HG02938 (cell line): Measurements from ENCODE around the gene PLEKHA6.

ENCODE experiments used
- ATAC-seq: cut with Tn5 transposase; IDR thresholded peaks from one replicate; pipeline ENCODE4 v1.9.1; 2021; ENCODE audit warnings: mild to moderate bottlenecking, moderate library complexity; ENCODE audit not compliant: unreplicated experiment

PLEKHA6 gene

DNA sequence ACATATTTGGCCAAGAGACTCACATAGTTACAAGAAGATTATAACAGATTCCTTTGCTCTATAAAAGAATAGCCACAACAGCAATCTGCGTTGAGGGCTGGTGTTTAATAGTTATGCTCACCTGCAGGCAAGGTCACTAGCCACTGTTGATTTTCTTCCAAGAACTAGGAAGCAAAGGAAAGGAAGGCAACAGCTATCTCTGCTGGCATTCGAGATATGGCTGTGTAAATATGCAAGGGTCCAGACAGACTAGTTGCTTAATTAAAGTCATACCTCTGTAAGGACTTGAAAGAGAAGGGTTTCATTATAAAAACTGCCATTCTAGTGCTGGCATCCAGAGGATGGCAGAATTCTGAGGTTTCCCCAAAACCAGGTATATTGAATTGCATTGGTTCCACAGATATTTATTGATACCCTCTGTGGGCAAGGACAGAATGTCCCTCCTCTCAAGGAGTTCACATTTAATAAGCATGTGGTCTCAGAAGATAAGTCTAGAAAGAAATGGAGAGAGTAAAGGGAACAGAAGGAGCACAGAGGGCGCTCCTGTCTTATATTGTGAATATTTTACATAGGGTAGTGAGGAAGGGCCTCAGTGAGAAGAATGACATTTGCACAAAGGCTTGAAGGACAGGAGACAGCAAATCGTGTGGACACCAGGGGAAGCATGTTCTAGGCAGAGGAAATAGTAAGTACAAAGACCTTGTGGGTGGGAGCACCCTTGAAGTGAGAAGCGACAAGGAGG lies 23.6 kb upstream of the PLEKHA6 start:
- ATAC-seq: no peak

DNA sequence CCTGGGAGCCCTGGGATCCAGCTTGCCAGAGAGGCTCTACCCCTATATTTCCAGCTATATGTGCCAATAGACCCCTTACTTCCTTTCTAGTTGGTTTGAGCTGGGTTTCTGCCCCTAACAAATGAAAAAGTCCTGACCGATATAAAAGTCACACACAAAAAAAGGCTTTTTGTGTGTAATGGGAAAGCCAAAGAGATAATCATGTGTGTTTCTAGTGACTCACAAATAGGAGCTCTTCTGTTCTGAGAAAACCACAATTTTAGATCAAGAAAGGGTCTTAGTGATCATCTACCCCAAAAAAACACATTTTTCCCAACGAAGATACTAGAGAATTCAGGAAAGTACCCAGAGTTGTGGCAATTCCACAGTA lies 23.0 kb upstream of the PLEKHA6 start:
- no peak for ATAC-seq

DNA sequence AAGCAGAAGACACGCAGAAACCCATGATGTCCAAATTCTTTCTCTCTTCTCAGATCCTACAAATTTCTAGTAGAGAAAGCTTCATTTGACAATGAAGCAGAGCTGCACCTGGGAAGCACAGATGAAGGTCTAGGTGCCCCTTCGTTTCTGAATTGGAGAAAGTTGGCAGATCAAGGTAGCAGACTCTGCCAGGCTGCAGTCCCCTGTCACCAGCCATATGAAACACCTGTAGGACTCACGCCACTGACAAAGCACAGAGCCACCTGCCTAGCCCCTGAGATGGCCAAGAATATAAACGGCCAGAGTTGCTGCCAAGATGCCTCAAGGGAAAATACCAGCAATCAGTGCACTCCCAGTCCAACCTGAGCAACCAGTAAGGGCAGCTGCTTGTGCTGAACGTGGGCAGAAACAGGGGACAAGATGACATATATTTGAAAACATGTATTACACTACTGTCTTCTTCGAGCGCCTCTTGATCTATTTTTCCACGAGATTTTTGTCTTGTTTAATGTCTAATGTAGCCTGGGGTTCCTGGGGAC lies 20.6 kb upstream of the PLEKHA6 start:
- ATAC-seq: no peak

- ATAC-seq: no peak
Observed at GRCh38 chr1:204377800-204378668, 18.3 kb upstream of the PLEKHA6 start.

DNA sequence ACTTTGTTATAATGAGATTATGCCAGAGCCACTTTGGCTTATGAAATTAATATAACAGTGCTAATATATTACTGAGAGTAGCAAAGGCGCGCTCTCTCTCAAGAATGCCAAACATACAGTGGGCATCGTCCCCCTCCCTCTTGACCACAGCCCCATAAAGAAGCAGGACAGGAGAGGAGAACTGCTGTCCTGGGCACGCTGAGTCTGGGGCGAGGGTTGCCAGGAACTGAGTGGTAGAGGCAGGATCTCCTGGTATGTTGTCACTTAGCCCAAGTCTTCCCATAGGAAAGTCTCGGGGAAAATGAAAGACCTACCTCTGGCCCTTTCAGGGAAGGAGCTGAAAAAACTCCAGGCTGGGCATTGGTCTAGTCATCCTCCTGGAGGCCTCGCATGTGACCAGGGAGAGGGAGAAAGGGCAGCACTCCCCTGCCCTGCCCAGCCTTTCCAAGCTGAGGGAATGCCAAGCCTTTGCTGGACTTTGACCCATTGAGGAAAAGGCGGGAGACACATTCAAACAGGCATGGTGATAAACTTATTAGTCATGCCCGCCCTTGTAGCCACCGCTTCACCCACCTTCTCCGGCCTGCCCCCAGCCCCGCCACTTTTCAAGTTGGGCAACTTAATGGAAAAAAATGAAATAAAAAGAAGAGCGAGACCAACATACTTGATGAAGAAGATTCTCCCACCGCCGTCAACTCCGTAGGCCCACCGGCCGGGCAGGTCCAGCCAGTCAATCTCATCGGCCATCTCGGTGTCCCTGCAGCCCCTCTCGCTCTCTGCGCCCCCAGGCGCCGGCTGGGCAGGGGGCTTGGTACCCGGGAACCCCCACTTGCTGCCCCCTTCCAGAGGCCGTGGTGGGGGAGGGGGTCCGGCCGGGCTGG lies 17.4 kb upstream of the PLEKHA6 start:
- no peak for ATAC-seq

GRCh38 chr1:204376465-204376864 lies 16.7 kb upstream of the PLEKHA6 start:
- ATAC-seq: no peak

DNA sequence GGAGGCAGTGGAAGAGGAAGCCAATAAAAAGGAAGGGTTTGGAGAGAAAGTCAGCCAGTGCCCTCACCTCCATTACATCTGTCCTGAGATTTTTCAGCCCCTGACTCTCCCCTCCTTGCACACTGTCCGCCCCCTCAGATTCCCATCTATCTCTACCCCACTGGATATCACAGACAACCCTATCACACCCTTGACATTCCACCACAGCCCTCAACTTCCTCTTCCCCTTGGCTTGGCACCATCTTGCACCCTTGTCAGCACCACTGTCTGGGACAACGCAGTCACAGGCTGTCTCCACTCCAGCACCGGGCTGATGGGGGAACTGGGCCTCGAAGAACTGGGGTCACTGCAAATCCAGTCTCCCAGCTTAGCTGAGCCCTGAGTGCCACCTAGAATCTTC lies 14.2 kb upstream of the PLEKHA6 start:
- ATAC-seq: no peak

DNA sequence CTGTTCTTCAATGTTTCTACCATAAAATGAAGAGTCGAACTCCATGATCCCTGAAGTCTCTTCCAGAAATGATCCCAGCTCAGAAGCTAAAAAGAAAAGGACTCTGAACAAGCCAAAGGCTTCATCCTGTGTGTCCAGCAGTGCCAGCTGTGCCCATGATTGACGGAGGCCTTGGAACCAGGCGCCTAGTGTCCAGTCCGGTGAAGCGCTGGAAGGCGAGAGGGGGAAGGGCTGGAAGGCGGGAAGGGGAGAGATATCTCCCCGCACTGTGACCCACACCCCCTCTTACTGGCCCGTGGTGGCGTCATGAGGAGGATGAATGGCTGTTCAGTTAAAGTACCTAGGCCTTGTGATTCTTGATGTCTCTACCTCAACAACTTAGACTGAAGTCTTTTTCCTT lies 10.4 kb upstream of the PLEKHA6 start:
- no peak for ATAC-seq

- ATAC-seq: no peak
Observed at GRCh38 chr1:204368996-204369726, 9.4 kb upstream of the PLEKHA6 start.

DNA sequence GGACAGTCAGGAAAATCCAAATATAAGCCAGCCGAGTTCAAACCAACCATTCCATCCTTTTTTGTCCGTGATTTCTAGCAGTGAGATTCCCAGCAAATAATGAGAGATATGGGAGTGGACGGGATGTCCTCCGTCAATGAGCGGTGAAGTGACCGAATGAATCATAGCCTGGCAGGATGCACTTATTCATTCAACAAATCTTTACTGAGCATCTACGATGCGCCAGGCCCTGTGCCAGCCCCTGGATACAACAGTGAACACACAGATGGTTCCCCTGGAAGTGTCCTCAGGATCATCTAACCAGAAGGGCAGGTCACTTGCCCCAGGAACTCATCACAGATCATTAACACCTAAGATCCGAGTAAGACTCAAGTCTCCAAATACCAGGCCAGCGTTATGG lies 8.2 kb upstream of the PLEKHA6 start:
- no peak for ATAC-seq

DNA sequence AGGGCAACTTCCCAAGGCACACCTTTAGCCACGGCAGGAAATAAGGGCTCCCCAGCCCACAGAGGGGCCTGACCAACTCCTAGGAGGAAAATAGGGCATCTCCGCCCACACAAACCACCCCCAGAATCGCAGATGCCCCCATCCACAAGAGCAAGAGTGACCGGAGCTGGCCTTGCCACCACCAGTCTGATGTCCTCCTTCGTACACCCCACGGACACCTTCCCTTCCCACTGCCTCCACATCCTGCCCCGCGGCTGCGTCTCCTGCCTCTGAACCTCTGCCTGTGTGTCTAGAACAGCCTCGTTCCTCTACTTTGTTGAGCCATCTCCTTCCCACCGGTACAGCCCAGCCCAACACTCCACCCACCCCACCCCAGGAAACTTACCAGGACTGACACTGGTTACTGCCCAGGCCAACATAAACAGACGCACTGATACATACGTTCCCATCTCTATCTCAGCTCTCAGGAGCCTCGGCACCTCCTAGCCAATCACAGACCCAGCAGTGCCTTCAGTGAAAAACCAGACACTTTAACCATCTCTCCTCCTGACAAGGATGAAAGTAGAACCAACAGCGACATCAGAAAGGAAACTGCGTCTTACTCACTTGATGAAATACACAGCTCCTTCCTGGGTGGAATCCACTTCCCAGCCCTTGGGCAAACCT lies 7.6 kb upstream of the PLEKHA6 start:
- ATAC-seq: no peak

GRCh38 chr1:204366759-204367158 lies 7.0 kb upstream of the PLEKHA6 start:
- no peak for ATAC-seq

DNA sequence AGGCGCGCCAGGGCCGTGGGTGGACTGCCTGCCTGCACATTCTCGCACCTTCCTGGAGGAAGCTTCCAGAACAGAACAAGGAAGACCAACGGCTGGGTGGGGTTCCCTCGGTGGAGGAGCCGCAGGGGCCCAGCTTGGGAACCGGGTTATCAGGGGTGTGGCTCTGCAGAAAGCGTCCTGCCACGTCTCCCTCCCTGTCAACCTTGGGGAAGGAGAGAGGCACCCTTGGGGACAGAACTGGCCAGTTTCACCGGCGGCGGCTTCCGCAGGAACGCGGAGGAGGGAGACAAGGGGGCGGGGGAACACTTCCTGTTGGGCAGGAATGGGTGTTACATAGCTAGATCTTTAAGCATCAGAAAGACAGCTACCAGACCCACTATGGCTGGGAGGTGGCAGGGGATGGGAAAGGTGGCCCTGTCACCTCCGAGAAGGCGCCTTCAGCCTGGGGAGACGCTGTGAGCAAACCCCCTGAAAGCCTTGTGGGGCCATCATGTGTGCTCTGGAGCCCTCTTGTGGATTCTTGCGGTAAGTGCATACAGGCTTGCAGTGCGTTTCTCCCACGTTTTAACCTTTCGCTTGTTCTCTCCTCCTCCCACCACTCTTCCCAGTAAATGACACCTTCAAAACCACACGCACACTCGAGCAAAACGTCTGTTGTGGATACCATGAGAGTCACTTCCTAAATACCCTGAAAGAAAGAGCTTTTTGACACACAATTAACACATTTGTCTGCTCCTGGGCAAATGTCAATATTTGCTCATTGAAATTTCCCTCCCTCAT lies 3.8 kb upstream of the PLEKHA6 start:
- ATAC-seq: no peak

GRCh38 chr1:204362984-204363334 lies 3.2 kb upstream of the PLEKHA6 start:
- no peak for ATAC-seq

- ATAC-seq: no peak
Observed at GRCh38 chr1:204361781-204362180, 2.1 kb upstream of the PLEKHA6 start.

GRCh38 chr1:204361341-204361771 lies 1.6 kb upstream of the PLEKHA6 start:
- ATAC-seq: no peak

DNA sequence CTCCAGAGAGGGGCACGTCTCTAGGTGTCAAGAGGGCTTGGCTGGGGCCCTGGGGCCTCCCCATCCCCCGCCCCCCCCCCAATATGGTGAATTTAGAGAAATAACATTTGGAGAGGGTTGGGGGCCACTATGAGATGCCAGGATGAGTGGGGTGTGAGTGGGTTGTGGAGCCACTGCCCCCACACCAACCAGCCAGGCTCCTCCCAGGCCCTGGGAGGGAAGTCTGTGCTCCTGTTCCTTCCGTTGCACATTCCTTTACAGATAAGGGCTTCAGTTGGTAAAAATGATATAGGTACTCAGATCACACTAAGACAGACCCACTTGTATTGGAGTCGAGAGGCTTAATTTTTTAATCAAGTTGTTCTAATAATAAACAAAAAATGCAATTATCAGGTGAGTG lies 585 bp upstream of the PLEKHA6 start:
- ATAC-seq: no peak

DNA sequence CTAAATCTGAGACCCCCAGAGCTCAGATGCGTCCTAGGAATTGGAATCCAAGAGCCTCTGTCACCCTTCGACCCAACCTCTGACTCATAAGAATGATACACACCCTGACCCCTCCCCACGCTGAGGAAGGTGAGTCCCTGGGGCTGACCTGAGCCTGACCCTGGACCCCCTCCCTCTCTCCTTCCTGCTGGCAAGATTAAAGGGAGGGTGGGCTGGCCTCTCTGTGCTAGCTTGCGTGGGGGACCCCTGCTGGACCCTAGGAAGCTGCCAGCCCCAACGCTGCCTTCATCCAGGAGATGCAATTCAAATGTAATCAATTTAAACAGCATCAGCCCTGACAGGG lies 627 bp downstream of the PLEKHA6 start:
- no peak for ATAC-seq

GRCh38 chr1:204358605-204359004 lies 1.1 kb downstream of the PLEKHA6 start:
- no peak for ATAC-seq
